ENCODE results near the gene BCAS3. TPM values are rescaled to one million over a fixed set of nuclear protein-coding genes. Genes with fewer than 3 reads are reported as not detected.

The BCAS3 gene
- total RNA-seq, 1 experiment from 2014 or later = 14.4 TPM

DNA sequence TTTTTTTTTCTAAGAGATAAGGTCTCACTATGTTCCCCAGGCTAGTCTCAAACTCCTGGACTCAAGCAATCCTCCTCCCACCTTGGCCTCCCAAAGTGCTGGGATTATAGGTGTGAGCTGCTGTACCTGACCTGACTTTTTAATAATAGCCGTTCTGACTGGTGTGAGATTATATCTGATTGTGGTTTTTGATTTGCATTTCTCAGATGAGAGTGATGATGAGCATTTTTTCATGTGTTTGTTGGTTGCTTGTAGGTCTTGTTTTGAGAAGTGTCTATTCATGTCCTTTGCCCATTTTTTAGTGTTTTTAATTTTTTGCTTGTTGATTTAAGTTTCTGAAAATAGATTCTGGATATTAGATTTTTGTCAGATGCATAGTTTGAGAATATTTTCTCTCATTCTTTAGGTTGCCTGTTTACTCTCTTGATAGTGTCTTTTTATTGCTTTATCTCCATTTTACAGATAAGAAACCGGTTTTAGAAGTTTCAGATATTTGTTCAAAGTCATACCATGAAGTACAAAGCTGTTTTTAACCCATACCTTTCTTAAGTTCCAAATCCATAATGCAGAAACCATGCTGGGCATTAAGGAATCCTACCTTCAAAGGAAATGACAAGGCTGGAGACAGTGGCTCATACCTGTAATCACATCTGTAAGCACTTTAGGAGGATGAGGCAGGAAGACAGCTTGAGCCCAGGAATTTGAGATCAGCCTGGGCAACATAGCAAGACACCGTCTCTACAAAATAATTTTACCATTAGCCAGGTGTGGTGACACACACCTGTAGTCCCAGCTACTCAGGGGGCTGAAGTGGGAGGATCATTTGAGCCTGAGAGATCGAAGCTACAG, 553.5 kb downstream of the BCAS3 start:
- CTCF ChIA-PET = no interaction called here

DNA sequence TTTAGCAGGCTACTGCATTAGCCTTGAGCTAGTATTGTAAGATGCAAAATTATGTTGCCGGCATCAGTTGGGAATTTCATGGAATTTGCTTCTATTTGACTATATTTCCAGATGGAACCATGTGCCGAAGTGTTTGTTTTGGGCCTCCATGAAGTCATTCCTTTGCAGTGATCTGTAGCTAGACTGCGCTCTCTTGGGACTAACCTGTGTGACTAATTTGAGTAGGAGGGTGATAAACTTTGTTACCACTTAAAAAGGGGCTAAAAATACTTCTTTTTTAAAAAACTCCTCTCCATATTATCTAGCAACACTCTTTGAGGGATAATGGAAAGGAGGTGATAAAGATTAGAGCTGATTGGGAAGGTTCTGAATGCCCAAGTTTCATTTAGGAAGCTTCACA, 555.2 kb downstream of the BCAS3 start:
- Histone ChIP-seq H3K4me1 (ENCODE audit: insufficient read depth, low read length, poor library complexity, severe bottlenecking) (no peaks in the 10 kb centered on the region), H3K4me3 (ENCODE audit: low read depth, low read length, poor library complexity, severe bottlenecking) (no peak overlapping the region), H3K36me3 (ENCODE audit: insufficient read depth, low read length, poor library complexity, severe bottlenecking) (no peaks in the 10 kb centered on the region), H3K27me3 (replicated peaks; ENCODE audit: insufficient read depth, low read depth, low read length, poor library complexity) (no peaks in the 10 kb centered on the region), H3K27ac (ENCODE audit: low read depth, low read length, poor library complexity, severe bottlenecking) (no peak overlapping the region), H3K9me3 (ENCODE audit: low read depth, low read length, poor library complexity, severe bottlenecking) (no peaks in the 10 kb centered on the region)
- intact Hi-C loops (cut with micrococcal nuclease; ENCODE audit: unreplicated experiment) = no loop called here
- CTCF ChIA-PET = no interaction called here
- POLR2A ChIA-PET (ENCODE audit: low non-redundant PET) = interaction anchor here (0.7 kb wide), 1 partner anchor 1118 kb away, joined by 5 read pairs; no protein-coding TSS in a partner anchor
- DNase-seq (ENCODE audit: low spot score) = no peak
- TF ChIP-seq EZH2 (IDR thresholded peaks at IDR 0.05; ENCODE audit: borderline replicate concordance, low read depth, low read length, poor library complexity, severe bottlenecking) = no peak
- TF ChIP-seq, protein P1, sequence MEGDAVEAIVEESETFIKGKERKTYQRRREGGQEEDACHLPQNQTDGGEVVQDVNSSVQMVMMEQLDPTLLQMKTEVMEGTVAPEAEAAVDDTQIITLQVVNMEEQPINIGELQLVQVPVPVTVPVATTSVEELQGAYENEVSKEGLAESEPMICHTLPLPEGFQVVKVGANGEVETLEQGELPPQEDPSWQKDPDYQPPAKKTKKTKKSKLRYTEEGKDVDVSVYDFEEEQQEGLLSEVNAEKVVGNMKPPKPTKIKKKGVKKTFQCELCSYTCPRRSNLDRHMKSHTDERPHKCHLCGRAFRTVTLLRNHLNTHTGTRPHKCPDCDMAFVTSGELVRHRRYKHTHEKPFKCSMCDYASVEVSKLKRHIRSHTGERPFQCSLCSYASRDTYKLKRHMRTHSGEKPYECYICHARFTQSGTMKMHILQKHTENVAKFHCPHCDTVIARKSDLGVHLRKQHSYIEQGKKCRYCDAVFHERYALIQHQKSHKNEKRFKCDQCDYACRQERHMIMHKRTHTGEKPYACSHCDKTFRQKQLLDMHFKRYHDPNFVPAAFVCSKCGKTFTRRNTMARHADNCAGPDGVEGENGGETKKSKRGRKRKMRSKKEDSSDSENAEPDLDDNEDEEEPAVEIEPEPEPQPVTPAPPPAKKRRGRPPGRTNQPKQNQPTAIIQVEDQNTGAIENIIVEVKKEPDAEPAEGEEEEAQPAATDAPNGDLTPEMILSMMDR (conservative IDR thresholded peaks at IDR 0.05; ENCODE audit: low read depth, low read length) = no peak
- BruUV-seq (replicated peaks) = no TSS peak

More for the DNA sequence above, 553.5 kb downstream of the BCAS3 start:
- POLR2A ChIA-PET (ENCODE audit: low non-redundant PET) = no interaction called here
- no TSS peak for BruUV-seq (replicated peaks)
- TF ChIP-seq, protein P1 (conservative IDR thresholded peaks at IDR 0.05; ENCODE audit: low read depth, low read length) = no peak
- no peak for TF ChIP-seq EZH2 (IDR thresholded peaks at IDR 0.05; ENCODE audit: borderline replicate concordance, low read depth, low read length, poor library complexity, severe bottlenecking)
- Histone ChIP-seq H3K4me1 (ENCODE audit: insufficient read depth, low read length, poor library complexity, severe bottlenecking) (no peaks in the 10 kb centered on the region), H3K27ac (ENCODE audit: low read depth, low read length, poor library complexity, severe bottlenecking) (no peak overlapping the region), H3K9me3 (ENCODE audit: low read depth, low read length, poor library complexity, severe bottlenecking) (no peaks in the 10 kb centered on the region), H3K27me3 (replicated peaks; ENCODE audit: insufficient read depth, low read depth, low read length, poor library complexity) (no peaks in the 10 kb centered on the region), H3K36me3 (ENCODE audit: insufficient read depth, low read length, poor library complexity, severe bottlenecking) (no peaks in the 10 kb centered on the region), H3K4me3 (ENCODE audit: low read depth, low read length, poor library complexity, severe bottlenecking) (no peak overlapping the region)
- intact Hi-C loops (cut with micrococcal nuclease; ENCODE audit: unreplicated experiment) = no loop called here
- DNase-seq (ENCODE audit: low spot score) = no peak

DNA sequence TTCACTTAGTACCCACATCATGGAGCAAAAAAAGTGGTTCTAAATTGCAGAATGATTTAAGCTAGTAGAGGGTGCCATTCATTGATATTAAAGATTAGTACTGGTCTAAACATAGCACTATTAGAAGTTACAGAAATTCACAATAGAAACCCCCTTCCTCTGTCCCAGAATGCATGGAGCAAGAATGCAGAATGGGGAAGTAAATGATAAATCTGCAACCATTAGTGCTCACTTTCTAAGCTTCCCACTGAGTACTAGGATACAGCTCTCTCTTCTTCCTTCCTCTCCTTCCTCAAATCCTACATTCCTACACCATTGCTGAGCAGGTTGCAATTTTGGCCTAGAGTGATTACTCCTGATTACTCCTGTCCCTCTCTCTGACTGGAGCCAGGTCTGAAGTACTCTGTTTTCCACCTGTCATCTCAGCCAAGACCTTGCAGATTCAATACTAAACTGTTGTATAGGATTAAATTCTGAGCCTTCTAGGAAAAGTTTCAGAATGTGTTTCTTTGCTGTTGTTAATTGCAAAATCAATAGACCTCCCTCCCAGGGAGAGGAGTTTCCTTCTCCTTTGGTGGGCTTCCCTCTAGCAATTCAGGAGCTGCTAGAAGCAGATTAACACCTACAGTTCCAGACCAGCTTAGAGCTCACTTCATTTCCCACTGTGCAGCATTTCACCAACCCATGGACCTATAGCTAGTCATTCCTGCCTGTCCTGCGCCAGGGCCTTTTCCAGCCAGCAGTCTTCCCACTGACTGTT, 556.5 kb downstream of the BCAS3 start:
- no TSS peak for BruUV-seq (replicated peaks)
- Histone ChIP-seq H3K27ac (ENCODE audit: low read depth, low read length, poor library complexity, severe bottlenecking) (no peak overlapping the region), H3K4me1 (ENCODE audit: insufficient read depth, low read length, poor library complexity, severe bottlenecking) (no peaks in the 10 kb centered on the region), H3K9me3 (ENCODE audit: low read depth, low read length, poor library complexity, severe bottlenecking) (no peaks in the 10 kb centered on the region), H3K27me3 (replicated peaks; ENCODE audit: insufficient read depth, low read depth, low read length, poor library complexity) (no peaks in the 10 kb centered on the region), H3K36me3 (ENCODE audit: insufficient read depth, low read length, poor library complexity, severe bottlenecking) (no peaks in the 10 kb centered on the region), H3K4me3 (ENCODE audit: low read depth, low read length, poor library complexity, severe bottlenecking) (no peak overlapping the region)
- intact Hi-C loops (cut with micrococcal nuclease; ENCODE audit: unreplicated experiment) = no loop called here
- TF ChIP-seq EZH2 (IDR thresholded peaks at IDR 0.05; ENCODE audit: borderline replicate concordance, low read depth, low read length, poor library complexity, severe bottlenecking) = no peak
- TF ChIP-seq, protein P1 (conservative IDR thresholded peaks at IDR 0.05; ENCODE audit: low read depth, low read length) = no peak
- CTCF ChIA-PET = no interaction called here
- POLR2A ChIA-PET (ENCODE audit: low non-redundant PET) = interaction anchor here (0.6 kb wide), 1 partner anchor 624 kb away, joined by 4 read pairs; no protein-coding TSS in a partner anchor
- no peak for DNase-seq (ENCODE audit: low spot score)

All from A673 (cell line).